Cardiac muscle cell (in vitro differentiated cells and primary cell): ENCODE results near the gene SNX20. TPM values are rescaled to one million over a fixed set of nuclear protein-coding genes. Genes with fewer than 3 reads are reported as not detected.

Experiments
- DNase-seq, 2 donors: peaks; one replicate each; pipeline versions ENCODE4 v3.0.0 to v3.0.0-alpha.2; 2010 to 2017; ENCODE audit warnings: low read depth in 1 of 2, low spot score in 1 of 2
- H3K27ac ChIP-seq: fragments of 200-600 bp; sonication (generic); 2 replicates; pipeline ENCODE4 v1.5.1; 2016
- H3K27me3 ChIP-seq: fragments of 200-600 bp; sonication (generic); 2 replicates; pipeline ENCODE4 v1.6.0; 2016; ENCODE audit warnings: control low read depth
- H3K36me3 ChIP-seq: fragments of 200-600 bp; sonication (generic); 2 replicates; pipeline ENCODE4 v1.5.1; 2016; ENCODE audit warnings: control low read depth
- H3K4me1 ChIP-seq: fragments of 200-600 bp; sonication (generic); 2 replicates; pipeline ENCODE4 v1.8.1; 2017; ENCODE audit warnings: low read depth, mild to moderate bottlenecking, mixed run types
- H3K4me3 ChIP-seq: fragments of 200-600 bp; sonication (generic); 2 replicates; pipeline ENCODE4 v1.5.1; 2016; ENCODE audit warnings: mild to moderate bottlenecking
- H3K9me3 ChIP-seq: fragments of 200-600 bp; sonication (generic); 2 replicates; pipeline ENCODE4 v1.5.1; 2017; ENCODE audit warnings: low read depth, mild to moderate bottlenecking, control low read depth
- CTCF ChIP-seq: IDR thresholded peaks from 2 replicates; pipeline ENCODE4 v1.5.1; 2012; ENCODE audit warnings: low read depth, mild to moderate bottlenecking, low read length
- polyA plus RNA-seq: library from polyadenylated mRNA; unstranded; fragments of >200 nt; fragmentation: Nextera tagmentation; extraction: Ambion mirVana; gene quantifications from 2 replicates; pipeline ENCODE4 v1.2.1, GENCODE V29; 2016
- total RNA-seq: library from RNA; depleted of rRNA; stranded (reverse); fragments of >200 nt; gene quantifications from 2 replicates; pipeline ENCODE4 v1.2.3, GENCODE V29; 2016

SNX20 gene
- total and polyA plus RNA-seq, 2 experiments from 2014 or later, result not detected

DNA sequence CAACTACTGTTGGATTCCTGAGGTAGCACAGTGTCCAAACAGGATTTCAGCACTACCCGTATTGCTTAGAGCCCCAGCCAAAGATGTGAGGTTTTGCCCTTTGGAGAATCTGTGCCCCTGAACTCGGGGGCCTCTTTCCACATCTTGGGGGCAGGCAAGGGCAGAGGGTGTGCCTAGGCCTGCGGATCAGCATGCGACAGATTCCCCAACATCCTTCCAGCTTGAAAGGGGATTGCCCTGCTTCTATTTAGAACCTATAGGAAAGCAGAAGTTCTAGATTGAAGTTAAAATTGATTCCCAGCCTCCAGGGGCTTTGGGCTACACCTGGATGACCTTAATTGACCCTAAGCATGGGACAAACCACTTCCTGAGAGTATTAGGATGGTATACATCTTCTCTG lies 31.8 kb upstream of the SNX20 start:
- Histone ChIP-seq H3K4me1 (peaks cover 4% of the 10 kb centered on the region), H3K9me3 (no peaks in the 10 kb centered on the region)
- no peak for DNase-seq

GRCh38 chr16:50712560-50712898 lies 31.4 kb upstream of the SNX20 start:
- no peaks in the 10 kb centered on the region for H3K36me3 ChIP-seq
- DNase-seq, result peak in 1 of 2 donors; percentile 90
- H3K27ac ChIP-seq, result no peak overlapping the region
- TF ChIP-seq CTCF, result no peak
- peaks cover 4% of the 10 kb centered on the region for H3K4me1 ChIP-seq
- no peaks in the 10 kb centered on the region for H3K27me3 ChIP-seq
- no peak overlapping the region for H3K4me3 ChIP-seq
- no peaks in the 10 kb centered on the region for H3K9me3 ChIP-seq

More for the DNA sequence above, 31.8 kb upstream of the SNX20 start:
- TF ChIP-seq CTCF, result no peak
- H3K27me3 ChIP-seq, result no peaks in the 10 kb centered on the region
- no peak overlapping the region for H3K27ac ChIP-seq
- no peaks in the 10 kb centered on the region for H3K36me3 ChIP-seq
- H3K4me3 ChIP-seq, result no peak overlapping the region

GRCh38 chr16:50711862-50712559 lies 30.9 kb upstream of the SNX20 start:
- Histone ChIP-seq H3K27ac (no peak overlapping the region), H3K4me1 (peaks cover 4% of the 10 kb centered on the region), H3K36me3 (no peaks in the 10 kb centered on the region), H3K27me3 (no peaks in the 10 kb centered on the region), H3K9me3 (no peaks in the 10 kb centered on the region), H3K4me3 (no peak overlapping the region)
- no peak for TF ChIP-seq CTCF
- peak in 1 of 2 donors; percentile 28 for DNase-seq

DNA sequence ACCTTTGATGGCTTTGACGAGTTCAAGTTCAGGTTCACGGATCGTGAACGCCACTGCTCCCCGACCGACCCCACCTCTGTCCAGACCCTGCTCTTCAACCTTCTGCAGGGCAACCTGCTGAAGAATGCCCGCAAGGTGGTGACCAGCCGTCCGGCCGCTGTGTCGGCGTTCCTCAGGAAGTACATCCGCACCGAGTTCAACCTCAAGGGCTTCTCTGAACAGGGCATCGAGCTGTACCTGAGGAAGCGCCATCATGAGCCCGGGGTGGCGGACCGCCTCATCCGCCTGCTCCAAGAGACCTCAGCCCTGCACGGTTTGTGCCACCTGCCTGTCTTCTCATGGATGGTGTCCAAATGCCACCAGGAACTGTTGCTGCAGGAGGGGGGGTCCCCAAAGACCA lies 29.9 kb upstream of the SNX20 start:
- H3K9me3 ChIP-seq, result no peaks in the 10 kb centered on the region
- DNase-seq, result no peak
- H3K4me3 ChIP-seq, result no peak overlapping the region
- H3K27ac ChIP-seq, result no peak overlapping the region
- H3K36me3 ChIP-seq, result no peaks in the 10 kb centered on the region
- H3K27me3 ChIP-seq, result no peaks in the 10 kb centered on the region
- H3K4me1 ChIP-seq, result peaks cover 4% of the 10 kb centered on the region
- no peak for TF ChIP-seq CTCF

- no peak for DNase-seq
- no peaks in the 10 kb centered on the region for H3K9me3 ChIP-seq
- H3K27ac ChIP-seq, result no peak overlapping the region
- H3K4me3 ChIP-seq, result no peak overlapping the region
- no peak for TF ChIP-seq CTCF
- no peaks in the 10 kb centered on the region for H3K36me3 ChIP-seq
- no peaks in the 10 kb centered on the region for H3K27me3 ChIP-seq
- peaks cover 4% of the 10 kb centered on the region for H3K4me1 ChIP-seq
Observed at GRCh38 chr16:50709980-50710379, 28.9 kb upstream of the SNX20 start.
